ENCODE results near the gene DNAH3.
A peak's percentile ranks its signal among the peaks of the same experiment; 100 is the strongest.

The DNAH3 gene

GRCh38 chr16:20906341-20907255 is 244.0 kb downstream of the DNAH3 start:
- peak; percentile 69 for DNase-seq (ENCODE audit: low spot score)

GRCh38 chr16:20905576-20905975 is 245.1 kb downstream of the DNAH3 start:
- DNase-seq (ENCODE audit: low spot score), result no peak

DNA sequence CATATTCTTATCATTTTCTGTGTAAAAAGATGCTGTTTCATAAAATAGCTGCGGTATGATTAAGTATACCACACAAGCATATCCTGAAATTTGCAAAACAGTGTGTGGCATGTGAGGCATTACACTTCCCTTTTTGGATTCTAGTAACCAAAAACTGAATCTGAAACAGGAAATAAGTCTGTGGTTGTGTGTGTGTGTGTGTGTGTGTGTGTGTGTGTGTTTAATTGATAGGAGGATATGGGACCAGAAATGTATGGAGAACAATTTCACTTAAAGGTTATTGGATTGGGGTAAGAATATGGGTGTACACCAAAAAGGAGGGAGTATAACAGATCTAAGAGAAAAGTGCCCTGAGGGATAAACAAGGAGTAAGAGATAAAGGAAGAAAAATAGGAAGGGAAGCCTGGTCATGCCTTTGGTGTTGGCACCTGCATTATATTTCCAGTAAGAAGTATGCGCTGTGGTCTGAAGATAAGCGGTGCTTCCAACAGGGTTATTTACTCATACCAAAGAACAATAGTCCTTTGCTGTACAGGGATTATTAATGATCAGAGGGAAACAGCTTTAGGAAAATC is 246.1 kb downstream of the DNAH3 start:
- peak; percentile 24 for DNase-seq (ENCODE audit: low spot score)

DNA sequence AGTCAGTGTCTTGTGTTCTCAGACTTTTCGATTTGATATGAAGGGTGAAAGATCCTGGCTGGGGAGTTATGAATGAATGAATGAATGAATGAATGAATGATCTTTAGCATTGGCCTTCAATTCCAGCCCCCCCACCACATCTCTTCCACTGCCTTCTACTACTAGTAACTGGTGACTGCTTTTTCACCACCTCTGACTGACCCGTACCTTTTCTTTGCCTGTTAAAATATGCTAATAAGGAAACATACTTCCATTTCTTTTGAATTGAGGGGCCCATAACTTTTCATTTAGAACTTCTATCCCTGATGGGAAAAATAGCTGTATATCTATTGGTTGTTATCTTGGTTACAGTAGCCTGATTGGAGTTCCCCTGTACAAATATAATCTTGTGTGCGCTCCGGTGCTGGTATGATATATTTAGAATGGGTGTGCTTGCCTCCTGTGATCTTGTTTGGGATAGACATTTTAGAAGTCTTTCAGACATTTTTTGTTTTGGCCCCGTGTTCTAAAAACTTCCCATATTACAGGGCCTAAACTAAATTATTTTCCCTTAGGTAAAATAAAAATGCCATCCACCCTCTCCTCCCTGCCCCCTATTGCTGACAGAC is 246.6 kb downstream of the DNAH3 start:
- DNase-seq (ENCODE audit: low spot score), result no peak

GRCh38 chr16:20903116-20903898 is 247.3 kb downstream of the DNAH3 start:
- DNase-seq (ENCODE audit: low spot score), result no peak

GRCh38 chr16:20902426-20902825 is 248.2 kb downstream of the DNAH3 start:
- DNase-seq (ENCODE audit: low spot score), result no peak

DNA sequence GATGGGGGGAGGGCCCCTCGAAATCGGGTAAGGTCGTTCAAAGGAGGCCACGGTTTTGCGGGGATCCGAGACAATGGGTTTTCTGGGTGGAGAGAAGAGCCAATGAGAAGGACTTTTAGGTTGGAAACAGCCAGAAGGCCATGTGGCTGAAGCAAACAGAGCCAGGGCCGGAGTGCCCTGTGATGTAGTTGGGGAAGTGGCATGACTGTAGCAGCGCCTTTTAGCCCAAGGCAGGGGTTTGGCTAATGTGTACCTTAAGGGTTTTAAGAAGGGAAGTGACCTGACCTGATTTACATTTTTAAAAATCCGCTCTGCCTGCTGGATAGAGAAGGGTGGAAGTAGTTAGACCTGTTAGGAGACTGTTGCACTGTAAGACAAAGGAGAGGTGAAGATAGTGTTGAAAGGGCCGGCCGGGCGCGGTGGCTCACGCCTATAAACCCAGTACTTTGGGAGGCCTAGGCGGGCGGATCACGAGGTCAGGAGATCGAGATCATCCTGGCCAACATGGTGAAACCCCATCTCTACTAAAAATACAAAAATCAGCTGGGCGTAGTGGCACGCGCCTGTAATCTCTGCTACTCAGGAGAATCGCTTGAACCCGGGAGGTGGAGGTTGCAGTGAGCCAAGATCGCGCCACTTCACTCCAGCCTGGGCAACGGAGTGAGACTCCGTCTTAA is 249.1 kb downstream of the DNAH3 start:
- DNase-seq (ENCODE audit: low spot score), result peak; percentile 42

DNA sequence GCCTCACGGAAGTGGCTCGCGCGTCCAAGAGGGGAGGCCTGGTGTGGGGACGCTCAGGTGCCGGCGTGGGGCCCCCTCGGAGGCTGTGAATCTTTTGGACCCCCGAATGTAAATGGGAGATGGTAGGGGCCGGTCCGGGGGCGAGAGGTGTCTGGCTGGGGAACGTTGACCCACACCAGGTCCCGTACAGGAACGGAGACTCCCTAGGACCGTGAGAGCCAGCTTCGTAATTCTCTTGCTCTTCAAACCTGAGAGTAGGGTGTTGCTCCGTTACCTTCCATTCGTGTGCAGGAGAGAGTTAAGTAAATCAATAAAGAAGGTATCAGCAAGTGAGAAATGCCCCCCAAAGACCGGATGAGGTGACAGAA is 249.6 kb downstream of the DNAH3 start:
- DNase-seq (ENCODE audit: low spot score), result no peak

DNA sequence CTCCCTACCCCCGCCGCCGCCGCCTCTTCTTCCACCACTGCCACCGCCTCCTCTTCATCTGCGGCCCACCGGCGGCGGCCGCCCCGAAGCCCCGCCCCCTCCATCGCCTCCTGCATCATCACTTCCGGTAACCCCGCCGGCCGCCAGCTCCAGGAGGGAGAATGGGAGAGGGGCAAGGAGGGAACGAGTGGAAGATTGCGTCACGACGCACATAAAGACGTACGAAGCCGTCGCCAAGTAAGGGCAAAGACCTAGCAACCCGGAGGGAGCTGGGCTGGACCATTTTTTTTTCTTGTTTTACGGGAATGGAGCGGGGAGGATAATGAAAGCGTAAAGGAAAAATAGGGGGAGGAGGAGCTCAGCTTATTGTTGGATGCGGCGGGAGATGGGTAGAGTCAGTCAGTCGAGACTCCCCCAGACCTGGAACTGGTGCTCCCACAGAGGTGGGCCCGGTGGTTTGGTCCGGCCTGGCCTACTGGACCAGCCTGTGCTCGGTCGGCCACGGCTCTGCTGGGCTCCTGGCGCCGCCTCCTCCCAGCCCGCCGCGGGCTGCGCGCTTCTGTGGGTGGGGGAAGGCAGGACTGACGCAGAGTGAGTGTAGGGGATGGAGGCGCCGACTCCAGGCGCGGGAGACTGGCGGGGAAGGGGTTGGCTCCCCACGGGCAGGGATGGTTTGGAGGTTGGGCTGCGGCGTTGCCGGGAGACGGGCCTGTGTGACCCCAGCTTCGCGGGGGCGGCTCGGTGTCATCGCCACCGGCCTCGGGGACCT is 250.2 kb downstream of the DNAH3 start, which contains the start of the genes DCUN1D3 and LYRM1:
TSS of gene DCUN1D3 (minus strand) at position 60 of the 769 bp plus-strand sequence. CDS start 37,820 bp downstream, outside the sequence.
TSS of gene LYRM1 (plus strand) at position 473 of the 769 bp plus-strand sequence. CDS start 14,785 bp downstream, outside the sequence.
- peak; percentile 96 for DNase-seq (ENCODE audit: low spot score)

DNA sequence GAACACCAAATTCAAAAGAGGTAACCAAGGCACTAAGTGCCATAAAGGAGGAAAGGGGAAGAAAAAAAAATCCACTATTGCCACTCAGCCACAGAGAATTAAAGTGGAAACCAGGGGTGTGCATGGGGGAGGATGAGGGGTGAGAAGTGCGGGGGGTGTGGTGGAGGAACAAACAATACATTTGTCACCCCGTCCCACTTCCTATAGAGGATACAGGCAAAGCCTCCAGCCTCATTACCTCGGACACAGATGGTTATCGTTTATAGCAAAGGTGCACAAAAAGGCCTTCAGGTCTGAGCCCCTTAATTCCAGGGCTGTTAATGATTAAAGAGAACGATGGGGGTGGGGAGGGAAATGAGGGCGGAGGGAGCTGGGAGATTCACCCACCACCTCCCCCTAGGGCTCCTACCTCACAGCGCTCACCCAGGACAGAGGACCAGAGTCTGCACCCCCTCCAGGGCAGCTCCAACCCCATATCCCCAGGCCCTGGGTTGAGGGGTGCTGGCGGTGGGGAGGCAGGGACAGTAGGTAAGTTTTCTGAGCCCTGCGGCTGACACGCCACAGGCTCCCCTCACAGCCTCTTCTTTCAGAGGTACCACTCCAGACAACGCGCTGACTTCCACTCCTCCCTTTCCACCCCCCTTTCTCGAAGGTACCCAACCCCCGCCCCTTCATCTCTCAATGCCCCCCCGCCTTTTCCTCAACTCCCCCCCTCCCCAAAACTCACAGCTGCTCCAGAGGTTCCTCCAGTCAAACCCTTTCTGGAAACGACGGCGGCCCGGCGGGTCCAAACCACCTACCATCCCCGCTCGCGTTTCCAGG is 251.0 kb downstream of the DNAH3 start:
- peak; percentile 42 for DNase-seq (ENCODE audit: low spot score)

DNA sequence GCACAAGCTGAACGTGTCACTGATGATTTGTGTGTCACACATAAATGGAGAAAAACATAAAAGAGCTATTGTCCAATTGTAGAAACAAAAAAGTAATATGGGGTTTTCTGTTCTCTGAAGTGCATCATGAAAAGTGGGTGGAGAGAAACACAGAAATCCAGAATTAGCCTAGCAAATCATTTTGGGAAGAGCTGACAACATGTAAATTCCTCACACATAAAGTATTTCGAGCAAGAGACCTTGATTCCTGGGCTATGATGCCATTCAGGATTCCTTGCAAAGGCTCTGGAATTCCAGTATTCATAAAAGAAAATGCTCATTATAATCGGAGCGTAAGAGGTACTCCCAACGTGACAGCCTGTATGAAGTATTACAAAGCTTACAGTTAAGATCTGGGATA is 251.6 kb downstream of the DNAH3 start:
- DNase-seq (ENCODE audit: low spot score), result peak; percentile 75

DNA sequence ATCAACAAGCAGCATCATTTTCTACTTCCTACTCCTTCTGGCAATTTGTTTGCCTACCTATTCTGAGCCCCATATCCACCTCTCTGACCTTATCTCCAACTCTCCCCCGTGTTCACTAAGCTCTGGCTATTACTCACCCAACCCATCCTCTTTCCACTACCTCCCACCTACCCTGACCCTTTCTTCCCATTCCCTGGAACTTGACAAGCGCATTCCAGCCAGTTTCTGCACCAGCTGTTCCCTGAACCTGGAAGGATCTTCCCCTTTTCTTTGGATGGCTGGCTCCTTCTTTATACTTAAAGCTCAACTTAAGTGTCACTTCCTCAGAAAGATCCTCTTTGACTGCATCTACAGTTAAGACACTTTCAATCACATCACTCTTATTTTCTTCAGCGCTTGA is 252.7 kb downstream of the DNAH3 start:
- no peak for DNase-seq (ENCODE audit: low spot score)

- DNase-seq (ENCODE audit: low spot score), result peak; percentile 40
These were observed 253.3 kb downstream of the DNAH3 start for GRCh38 chr16:20897253-20897897.

DNA sequence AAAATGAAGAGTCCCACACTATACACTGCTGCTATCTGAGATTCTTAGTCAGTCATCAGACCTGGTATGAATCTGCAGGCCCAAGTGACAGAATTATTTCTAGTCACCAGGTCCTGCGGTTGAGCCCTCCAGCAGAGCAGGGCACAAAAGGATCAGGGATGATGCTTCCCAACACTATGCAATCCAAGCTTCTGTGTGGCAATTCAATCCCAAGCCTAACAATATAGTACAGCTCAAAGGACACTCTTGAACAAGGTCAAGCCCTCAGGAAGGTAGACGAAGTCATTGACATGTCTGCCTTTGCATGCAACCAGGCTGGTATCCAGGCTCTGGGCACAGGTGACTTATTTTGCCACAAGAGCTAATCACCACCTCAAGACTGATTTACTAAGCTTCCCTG is 256.3 kb downstream of the DNAH3 start:
- no peak for DNase-seq (ENCODE audit: low spot score)

DNA sequence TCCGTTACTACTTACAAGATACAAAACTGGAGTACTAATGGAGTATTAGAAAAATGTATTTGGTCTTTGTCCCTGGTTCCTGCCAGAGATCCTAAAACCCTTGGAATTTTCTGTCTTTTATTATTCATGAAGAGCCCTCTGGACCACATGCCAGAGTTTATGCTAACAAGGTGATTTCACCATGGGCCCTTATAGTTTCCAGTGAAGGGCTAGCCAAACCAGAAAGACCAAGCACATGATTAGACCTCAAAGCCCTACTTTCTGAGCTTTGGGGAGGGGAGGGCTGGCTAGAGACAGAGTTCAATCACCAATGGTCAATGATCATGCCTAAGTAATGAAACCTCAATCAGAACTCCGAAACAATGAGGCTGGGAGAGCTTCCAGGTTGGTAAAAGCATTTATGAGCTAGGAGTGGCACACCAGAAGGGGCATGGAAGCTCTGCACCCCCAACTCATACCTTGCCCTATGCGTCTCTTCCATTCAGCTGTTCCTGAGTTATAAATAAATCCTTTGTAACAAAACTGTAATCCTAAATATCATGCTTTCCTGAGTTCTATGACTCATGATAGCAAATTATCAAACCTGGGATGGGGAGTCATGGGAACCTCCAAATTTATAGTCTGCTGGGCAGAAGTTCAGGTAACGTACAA is 260.9 kb downstream of the DNAH3 start:
- DNase-seq (ENCODE audit: low spot score), result no peak

DNA sequence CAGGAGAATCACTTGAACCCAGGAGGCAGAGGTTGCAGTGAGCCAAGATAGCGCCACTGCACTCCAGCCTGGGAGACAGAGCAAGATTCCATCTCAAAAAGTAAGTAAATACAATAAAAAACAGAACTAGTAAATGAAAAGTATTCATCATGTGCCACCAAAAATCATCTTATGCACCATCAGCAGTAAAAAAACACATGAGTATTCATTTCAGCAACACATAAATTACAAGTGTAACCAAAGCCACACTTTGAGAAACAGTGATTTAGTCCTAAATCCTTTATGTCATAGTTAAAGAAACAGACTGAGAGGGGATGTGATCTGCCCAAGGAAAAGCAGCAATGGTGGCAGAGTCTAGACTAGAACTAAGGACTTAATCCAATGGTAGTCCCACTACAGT is 263.4 kb downstream of the DNAH3 start:
- DNase-seq (ENCODE audit: low spot score), result no peak

DNA sequence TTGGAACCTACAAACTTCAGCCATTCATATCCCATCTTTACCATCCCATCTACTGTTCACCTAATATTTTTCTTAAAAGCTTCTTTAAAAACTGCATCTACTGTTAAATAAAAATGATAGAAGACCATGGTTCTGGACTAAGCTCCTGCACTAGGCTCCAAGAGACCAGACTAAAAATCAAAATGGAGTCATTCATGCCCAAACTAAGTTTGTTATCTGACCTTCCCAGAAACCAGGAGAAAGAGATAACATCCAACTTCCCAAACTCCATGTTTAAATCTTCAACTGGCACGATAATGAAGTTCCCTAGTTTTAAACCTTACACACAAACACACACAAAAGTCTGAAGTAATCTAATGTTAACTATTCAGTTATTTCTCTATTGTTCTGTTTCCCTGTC is 264.3 kb downstream of the DNAH3 start:
- no peak for DNase-seq (ENCODE audit: low spot score)

DNA sequence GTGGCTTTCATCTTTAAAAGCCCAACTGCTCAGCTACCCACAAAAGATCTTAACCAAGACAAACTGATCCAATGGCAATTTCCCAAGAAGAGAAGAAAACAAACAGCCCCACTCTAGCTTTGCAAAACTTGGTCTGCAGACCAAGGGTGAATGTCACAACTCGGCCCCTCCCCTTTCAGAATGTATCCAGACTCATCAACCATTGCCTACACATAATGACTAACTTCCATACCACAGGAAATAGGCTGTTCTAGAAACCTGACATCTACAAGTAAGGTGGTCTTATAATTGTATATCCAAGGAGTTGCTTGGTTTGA is 266.4 kb downstream of the DNAH3 start:
- peak; percentile 26 for DNase-seq (ENCODE audit: low spot score)

Data from GM03348 (cell line).